HG03097 (cell line): ENCODE measurements around the gene FAT4.

Source experiments
- ATAC-seq: cut with Tn5 transposase; IDR thresholded peaks from one replicate; pipeline ENCODE4 v1.9.1; 2021; ENCODE audit not compliant: unreplicated experiment, low FRiP score

FAT4 gene

GRCh38 chr4:125359960-125360634, 45.3 kb downstream of the FAT4 start:
- ATAC-seq, result no peak

GRCh38 chr4:125360727-125361126, 46.0 kb downstream of the FAT4 start:
- ATAC-seq, result no peak
